HL-60 (cell line): ENCODE results near the gene CDKL1.

ENCODE experiments used
- POLR2AphosphoS5 ChIP-seq: IDR thresholded peaks from 2 replicates; pipeline ENCODE4 v1.6.1; 2012; ENCODE audit warnings: low read depth
- TF ChIP-seq, protein P1 (sequence below): IDR thresholded peaks from one replicate; pipeline ENCODE4 v1.5.1; 2011; ENCODE audit warnings: low read length, control low read depth, inconsistent platforms; ENCODE audit not compliant: insufficient read depth

- TF ChIP-seq POLR2AphosphoS5 = no peak
- TF ChIP-seq, protein P1, sequence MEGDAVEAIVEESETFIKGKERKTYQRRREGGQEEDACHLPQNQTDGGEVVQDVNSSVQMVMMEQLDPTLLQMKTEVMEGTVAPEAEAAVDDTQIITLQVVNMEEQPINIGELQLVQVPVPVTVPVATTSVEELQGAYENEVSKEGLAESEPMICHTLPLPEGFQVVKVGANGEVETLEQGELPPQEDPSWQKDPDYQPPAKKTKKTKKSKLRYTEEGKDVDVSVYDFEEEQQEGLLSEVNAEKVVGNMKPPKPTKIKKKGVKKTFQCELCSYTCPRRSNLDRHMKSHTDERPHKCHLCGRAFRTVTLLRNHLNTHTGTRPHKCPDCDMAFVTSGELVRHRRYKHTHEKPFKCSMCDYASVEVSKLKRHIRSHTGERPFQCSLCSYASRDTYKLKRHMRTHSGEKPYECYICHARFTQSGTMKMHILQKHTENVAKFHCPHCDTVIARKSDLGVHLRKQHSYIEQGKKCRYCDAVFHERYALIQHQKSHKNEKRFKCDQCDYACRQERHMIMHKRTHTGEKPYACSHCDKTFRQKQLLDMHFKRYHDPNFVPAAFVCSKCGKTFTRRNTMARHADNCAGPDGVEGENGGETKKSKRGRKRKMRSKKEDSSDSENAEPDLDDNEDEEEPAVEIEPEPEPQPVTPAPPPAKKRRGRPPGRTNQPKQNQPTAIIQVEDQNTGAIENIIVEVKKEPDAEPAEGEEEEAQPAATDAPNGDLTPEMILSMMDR = no peak
Observed at GRCh38 chr14:50425816-50426215, 29.1 kb upstream of the CDKL1 start.
